Left renal cortex interstitium (tissue), 4 donors: ENCODE measurements around the gene CD109. TPM values are rescaled to one million over a fixed set of nuclear protein-coding genes. Genes with fewer than 3 reads are reported as not detected.
"Not testable (repeated sequence)": the region's sequence is repeated elsewhere in the genome, so short reads cannot be mapped to it uniquely, and the experiment has no call there.

Experiments used
- DNase-seq, 4 donors: peaks; one replicate each; pipeline ENCODE4 v3.0.0-alpha.2; 2013; ENCODE audit warnings: low read depth in 4 of 4, low spot score in 2 of 4, missing footprints in 1 of 4
- polyA plus RNA-seq, 4 donors: library from polyadenylated mRNA; unstranded; fragments of 120-200 nt; gene quantifications; one replicate each; pipeline ENCODE4 v1.2.1, GENCODE V29; 2013; ENCODE audit not compliant: insufficient read length in 4 of 4

The CD109 gene
- polyA plus RNA-seq, 4 donors: 11.1 to 15.5 (median 12.8) TPM

DNA sequence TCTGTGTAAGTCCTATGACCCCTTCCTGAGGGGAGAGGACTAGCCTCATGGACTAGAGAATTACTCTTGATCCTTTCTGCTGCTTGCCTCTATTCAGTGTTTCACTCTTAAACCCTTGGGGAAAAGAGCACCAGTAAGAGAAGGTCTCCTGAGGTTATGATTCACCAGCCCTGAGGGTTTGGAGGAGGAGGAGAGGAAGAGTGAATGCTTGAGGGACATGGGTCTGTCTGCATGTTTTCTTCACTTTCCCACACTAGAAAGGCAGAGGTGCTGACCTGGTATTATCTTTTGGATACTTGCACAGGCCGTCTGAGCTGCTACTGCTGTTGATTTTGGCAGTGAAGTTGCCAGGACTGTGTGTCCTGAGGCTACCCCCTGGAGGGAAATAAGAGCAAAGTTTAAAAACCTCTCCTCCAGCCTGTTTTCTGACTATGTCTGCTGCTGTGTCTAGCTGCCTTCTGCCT is 78.3 kb downstream of the CD109 start:
- DNase-seq: no peak

DNA sequence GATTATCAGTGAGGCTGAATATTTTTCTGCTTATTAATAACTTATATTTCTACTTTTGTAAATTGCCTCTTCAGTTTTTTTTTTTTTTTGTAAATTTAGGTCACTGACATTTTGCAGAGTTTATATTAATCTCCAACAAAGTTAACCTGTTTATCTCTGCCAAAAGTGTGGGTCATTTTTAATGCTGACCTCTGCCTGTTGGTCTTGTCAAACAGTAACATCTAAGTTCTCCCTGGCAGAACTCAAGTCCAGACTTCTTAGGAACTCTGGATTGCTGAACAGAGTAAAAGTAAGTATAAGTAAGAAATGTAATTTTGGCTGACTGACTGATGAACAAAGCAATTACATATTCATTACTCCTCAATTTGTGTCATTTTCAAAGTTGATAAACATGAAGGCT is 83.9 kb downstream of the CD109 start:
- no peak for DNase-seq

DNA sequence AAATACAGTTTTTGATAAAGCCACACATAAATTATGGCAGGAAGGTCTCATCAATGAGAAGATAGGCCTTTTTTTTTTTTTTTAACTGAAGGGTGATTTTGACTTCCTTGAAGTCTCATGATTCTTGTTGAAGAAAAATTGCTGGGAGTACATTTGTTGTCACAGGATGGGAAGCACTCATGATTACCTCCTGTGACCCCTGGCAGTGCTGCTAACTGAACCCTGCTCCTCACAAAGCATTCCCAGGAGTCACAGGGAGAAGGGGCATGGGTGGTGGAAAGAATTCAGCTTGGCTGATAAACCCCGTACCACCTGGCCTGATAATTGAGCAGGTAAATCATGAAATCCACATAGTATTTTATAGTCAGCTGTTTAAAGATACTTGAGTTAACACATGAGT is 86.9 kb downstream of the CD109 start:
- no peak for DNase-seq

DNA sequence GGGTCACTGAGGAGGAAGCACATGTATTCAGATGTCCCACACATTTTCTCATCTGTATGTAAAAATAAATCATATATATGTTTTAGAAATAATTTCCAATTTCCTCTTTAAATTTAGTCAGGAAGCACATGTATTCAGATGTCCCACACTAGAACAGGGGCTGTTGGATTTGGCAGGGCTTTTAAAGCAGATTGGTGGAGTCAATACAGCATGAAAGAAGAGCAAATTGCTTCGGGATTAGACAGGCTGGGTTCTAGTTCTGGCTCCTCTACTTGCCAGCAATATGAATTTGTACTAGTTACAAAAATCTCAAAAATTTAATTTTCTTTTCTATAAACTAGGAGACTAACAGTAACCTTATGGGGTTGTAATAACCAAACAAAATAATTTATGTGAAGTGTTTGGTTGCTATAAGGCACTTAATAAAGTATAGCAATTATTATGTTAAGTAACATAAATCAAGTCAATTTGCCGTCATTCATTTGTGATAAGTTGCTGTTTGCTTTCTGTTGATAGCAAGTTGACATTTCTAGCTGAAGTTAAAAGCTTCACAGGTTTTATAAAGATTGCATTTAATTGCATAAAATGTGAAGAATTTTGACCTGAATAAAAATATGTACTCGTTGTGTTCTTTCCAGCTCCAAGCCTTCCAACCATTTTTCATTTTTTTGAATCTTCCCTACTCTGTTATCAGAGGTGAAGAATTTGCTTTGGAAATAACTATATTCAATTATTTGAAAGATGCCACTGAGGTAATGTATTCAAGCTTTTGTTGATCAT is 88.9 kb downstream of the CD109 start:
- DNase-seq: no peak

DNA sequence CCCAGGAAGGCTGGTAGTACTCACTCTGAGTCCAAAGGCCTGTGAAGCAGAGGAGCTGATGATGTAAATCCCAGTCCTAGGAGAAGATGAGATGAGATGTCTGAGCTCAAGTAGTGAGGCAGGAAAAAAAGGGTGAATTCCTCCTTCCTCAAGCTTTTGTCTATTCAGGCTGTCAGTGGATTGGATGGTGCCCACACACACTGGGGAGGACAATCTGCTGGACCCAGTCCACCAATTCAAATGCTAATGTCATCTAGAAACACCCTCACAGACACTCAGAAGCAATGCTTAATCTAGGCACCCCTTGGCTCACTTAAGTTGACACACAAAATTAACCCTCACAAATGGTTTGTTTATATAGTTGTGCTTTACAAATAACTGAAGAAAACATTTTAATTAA is 94.6 kb downstream of the CD109 start:
- no peak for DNase-seq

DNA sequence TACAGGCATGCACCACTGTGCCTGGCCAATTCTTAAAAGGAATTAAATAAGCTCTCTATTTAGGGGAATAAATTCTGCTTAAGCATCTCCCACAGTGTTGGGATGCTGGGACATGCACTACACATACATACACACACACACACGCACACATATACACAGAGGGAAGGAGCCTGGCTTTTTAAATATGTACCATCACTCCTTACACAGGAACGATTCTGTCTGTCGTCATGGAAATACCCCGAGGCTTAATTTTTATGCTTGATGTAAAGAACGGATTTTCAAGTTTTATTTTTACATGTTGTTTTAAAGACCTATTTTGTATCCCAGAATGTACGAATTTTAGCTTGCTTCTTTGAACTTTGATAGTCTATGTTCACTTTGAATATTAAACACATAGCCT is 95.3 kb downstream of the CD109 start:
- DNase-seq: no peak

DNA sequence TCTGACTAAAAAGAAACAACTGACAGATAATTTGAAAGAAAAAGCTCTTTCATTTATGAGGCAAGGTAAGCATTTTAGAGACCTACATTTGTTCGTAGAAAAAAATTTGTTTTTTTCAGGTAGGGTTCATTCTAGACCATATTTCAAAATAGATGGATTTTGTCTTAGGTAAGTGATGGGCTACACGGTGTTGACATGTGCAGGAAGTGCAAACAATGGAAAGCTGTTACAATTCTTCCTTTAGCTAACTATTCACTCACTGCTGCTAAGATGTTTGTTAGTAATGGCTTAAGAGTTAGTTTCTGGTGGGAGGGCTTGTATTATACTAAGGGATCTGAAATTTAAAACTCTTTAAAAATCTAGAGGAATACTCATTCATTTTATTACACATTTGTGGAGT is 96.7 kb downstream of the CD109 start:
- DNase-seq: no peak

DNA sequence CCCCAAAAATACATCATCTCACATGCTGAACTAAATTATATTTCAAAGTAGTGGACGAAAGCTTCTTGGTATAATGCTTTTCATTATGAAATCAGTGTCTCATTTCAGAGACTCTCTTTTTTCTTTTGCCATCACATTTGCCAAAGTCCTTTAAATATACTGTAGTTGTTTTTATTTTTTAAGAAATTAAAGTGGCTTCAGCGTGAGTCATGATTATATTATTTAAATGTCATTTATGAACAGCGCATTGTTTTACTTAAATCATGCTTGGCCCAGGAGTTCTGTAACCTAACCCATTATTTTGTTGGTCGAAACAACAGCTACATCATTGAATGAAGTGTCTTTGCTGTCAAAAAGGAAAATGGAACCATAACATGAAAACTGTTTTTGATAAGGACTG is 100.9 kb downstream of the CD109 start:
- DNase-seq: no peak

DNA sequence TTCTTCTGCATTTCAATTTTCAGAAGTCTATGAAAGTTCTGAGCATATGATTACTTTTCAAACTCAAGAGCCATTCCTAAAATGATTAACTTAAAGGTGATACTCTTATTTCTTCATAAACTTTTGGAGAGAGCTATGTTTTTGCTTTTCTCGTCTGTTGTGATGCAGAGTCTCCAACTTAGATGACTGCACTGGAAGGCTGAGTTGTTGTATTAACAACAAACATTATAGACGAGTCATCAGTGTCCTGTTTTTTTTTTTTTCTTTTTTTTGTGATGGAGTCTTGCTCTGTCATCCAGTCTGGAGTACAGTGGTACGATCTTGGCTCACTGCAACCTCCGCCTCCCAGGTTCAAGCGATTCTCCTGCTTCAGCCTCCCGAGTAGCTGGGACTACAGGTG is 101.9 kb downstream of the CD109 start:
- DNase-seq: no peak

DNA sequence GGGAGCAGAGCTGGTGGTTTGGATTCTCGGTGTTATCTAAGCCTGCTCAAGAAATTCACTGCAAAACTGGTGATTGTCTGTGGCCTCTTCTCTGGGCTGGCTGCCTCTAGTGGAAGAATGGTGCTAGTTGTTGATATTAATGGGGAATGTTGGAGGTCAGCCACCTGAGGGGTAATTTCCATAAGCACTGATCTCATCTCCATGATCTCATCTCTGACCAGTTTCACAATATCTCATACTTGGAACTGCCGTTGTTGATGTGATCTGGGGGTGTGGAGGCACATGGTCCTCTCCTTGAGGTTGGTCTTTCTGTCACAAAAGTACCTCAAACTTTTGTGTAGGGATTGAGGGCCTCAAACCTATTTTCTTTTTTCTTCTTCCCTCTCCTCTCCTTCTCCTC is 102.6 kb downstream of the CD109 start:
- DNase-seq: no peak

DNA sequence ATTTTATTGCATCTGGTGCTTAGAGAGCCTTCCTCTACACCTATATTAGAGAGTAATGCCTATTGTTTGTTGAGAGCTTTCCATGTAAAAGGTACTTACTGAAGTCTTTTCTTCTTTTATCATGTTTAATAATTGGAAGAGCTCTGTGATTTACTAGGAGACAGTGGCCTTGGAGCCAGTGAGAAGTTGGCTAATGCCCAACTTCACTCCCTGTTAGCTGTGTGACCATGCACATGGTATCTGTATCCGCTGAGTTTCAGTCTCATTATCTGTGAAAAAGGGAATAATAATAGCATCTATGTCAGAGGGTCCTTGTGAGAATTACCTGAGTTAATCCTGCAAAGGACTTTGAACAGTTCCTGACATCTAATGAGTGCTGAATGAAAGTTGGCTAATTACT is 105.0 kb downstream of the CD109 start:
- no peak for DNase-seq

DNA sequence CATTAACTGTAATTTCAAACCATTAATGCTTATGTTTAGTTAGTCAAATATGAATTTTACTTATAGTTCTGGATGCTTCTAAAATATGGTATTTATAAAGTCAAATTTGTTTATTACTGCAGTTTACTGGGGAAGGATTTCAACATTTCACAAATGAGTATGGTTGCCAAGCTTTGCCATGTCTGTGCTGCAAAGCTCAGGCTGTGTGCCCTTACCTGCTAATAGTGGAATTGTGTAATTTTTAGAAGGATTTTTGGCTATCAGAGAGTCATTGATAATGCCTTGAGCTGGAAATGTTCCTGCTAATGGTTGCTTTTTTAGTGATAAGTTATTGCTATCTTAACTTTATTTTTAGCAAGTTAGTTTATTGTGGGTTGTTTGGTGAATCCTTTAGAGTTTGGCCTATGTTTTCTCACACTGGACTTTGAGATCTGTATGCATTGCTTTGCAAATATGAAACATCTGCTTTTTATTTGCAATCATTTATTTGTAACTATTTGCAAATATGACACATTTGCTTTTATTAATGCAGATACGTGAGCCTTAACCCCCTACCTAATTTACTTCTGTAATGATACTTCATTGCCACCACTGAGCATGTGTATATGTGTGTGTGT is 105.8 kb downstream of the CD109 start:
- DNase-seq: no peak

DNA sequence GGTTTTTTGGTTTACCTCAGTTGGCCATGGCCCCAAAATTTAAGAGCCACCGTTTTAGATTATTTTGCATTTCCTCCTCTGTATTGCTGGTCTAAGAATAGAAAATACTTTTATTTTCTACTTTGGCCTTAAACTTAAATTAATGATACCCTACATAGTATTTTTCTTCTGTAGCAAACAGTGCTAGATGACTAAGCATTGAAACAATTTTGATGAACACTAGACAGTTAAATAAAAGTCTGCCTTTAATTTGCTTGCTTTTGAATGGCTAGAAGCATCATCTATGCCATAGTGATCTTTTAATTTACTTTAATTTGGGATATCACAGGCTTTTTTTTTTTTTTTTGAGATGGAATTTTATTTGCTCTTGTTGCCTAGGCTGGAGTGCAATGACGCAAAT is 106.4 kb downstream of the CD109 start:
- no peak for DNase-seq

DNA sequence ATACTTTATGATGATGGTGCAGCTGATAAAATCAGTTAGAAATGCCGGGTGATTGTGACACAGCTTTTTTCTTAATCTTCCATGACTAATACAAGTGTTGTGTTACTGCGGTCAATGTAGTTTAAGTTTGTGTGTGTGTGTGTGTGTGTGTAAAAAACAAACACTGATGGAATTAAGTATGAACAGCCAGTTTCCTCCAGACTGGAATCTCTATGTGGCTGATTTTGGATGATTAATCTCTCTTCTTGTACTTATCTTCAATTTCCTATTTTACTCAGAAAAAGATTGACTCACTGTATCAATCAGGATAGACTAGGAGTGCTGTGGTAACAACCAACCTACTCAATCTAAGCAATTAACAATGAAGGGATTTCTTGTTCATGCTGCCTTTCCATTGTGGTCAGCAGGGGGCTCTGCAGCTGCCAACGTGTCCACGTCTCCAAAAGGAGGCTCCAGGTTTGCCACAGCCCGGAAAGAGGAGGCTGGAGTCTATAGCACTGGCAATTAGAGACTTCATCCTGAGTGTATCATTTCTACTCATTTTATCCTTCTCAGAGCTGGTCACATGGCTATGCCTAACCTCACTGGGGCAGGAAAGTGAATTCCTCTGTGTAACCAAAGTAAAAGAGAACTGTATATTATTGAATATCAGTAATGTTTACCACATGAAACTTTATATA is 107.7 kb downstream of the CD109 start:
- DNase-seq: no peak

DNA sequence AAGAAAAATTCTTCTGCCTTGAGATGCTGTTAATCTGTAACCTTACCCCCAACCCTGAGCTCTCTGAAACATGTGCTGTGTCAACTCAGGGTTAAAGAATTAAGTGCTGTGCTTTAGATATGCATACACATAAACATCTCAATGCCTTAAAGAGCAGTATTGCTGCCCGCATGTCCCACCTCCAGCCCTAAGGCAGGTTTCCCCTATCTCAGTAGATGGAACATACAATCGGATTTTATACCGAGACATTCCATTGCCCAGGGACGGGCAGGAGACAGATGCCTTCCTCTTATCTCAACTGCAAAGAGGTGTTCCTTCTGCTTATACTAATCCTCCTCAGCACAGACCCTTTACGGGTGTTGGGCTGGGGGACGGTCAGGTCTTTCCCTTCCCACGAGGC is 109.2 kb downstream of the CD109 start:
- not testable (repeated sequence) for DNase-seq

DNA sequence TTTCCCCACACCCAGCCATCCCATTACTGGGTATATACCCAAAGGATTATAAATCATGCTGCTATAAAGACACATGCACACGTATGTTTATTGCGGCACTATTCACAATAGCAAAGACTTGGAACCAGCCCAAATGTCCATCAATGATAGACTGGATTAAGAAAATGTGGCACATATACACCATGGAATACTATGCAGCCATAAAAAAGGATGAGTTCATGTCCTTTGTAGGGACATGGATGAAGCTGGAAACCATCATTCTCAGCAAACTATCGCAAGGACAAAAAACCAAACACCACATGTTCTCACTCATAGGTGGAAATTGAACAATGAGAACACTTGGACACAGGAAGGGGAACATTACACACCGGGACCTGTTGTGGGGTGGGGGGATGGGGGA is 110.0 kb downstream of the CD109 start:
- not testable (repeated sequence) for DNase-seq

DNA sequence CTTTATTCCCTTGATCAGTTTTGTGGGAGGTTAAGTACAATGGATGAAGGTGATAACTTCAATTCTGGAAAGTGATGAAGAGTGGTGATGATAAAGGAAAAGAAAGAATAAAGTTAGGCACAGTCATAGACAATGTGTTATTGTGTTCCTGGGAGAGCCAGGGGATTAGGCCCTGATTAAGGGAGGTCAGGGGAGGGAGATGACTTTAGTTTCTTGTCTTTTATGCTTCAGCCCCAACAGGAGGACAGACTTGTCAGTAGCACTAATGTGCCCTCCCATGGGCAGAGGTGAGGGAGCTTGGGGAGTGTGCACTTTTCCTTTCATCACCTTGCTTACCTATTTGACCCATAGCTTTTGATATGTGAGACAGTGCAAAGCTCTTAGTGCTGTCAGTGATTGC is 115.7 kb downstream of the CD109 start:
- DNase-seq: no peak

DNA sequence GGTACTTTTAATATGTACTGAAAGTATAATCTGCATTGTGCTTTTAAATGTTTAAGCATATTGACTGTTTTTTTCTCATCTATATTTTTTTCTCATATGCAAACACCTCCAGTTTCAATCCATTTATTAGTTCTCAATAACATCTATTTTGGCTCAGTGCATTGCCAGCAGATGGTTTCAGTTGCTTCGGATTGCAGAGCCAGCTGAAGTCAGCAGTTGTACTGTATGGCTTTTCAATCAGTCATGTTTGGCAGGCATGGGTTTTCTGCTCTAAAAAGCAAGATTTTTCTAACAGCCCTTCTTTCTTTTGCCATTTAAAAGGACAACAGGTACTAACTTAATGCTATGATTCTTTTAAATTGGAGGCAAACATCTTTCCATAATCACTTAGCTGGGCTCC is 121.2 kb downstream of the CD109 start:
- DNase-seq: no peak

DNA sequence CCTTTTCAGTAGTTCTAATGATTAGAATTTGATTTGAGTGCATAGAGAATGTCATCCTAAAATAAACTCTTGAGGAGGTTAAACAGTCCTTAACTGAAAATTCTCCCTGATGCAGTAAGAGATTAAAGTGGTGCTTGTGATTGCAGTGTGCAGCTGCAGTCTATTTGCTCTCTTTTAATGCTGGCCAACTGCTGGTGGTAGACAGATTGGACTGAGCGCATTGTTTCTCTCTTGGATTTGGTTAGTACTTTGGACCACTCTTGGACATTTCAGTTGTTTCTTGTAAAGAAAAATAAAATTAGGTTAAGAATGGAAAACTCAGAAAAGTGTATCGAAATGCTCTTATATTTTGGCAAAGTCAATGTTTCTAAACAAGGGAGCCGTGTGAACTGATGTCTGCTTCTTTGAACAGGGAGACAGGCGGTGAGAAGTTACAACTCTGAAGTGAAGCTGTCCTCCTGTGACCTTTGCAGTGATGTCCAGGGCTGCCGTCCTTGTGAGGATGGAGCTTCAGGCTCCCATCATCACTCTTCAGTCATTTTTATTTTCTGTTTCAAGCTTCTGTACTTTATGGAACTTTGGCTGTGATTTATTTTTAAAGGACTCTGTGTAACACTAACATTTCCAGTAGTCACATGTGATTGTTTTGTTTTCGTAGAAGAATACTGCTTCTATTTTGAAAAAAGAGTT is 127.2 kb downstream of the CD109 start:
- no peak for DNase-seq

DNA sequence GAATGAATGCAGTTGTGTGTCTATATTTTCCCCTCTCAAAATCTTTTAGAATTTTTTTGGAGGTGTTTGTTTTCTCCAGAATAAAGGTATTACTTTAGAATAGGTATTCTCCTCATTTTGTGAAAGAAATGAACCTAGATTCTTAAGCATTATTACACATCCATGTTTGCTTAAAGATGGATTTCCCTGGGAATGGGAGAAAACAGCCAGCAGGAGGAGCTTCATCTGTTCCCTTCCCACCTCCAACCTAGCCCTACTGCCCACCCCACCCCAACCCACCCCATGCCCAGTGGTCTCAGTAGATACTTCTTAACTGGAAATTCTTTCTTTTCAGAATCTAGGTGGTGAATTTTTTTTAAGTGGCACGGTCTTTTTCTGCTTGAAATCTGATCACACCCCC is 127.8 kb downstream of the CD109 start:
- DNase-seq: no peak

DNA sequence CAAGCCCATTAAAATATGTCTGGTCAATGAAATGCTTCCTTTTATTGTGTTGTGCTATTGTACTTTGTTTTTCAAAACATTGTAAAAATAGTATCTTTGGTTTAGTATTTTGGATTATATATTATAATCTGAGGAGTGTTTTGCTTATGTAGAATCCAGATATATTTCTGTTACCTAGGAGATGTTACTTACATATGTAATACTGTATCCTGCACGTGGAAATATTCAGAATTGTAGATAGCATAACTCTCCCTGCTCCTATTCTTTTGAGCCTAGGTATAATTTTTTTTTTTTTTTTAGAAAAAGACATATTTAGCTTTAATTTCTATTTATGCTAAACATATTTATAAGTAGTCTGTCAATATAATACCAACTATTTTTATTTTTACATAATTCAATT is 130.6 kb downstream of the CD109 start:
- no peak for DNase-seq
